ENCODE results near the gene ATP13A3.

GRCh38 chr3:194370753-194371152 lies 116.0 kb downstream of the ATP13A3 start:
- TF ChIP-seq ESRRG (CRISPR knock-in tag; IDR thresholded peaks at IDR 0.05) (no peak), ARNTL (CRISPR knock-in tag; IDR thresholded peaks at IDR 0.05; ENCODE audit: borderline replicate concordance, low read depth) (no peak), OSR1 (CRISPR knock-in tag; IDR thresholded peaks at IDR 0.05) (no peak), ZFP3 (CRISPR knock-in tag; IDR thresholded peaks at IDR 0.05) (no peak), PATZ1 (CRISPR knock-in tag; IDR thresholded peaks at IDR 0.05; ENCODE audit: borderline replicate concordance) (no peak), ZNF8 (CRISPR knock-in tag; IDR thresholded peaks at IDR 0.05) (no peak)
